Measurements from ENCODE around the gene MAP2K3. TPM values are rescaled to one million over a fixed set of nuclear protein-coding genes. Genes with fewer than 3 reads are reported as not detected.

Gene MAP2K3
- total RNA-seq, 1 donor from 2014 or later: 19.4 TPM

DNA sequence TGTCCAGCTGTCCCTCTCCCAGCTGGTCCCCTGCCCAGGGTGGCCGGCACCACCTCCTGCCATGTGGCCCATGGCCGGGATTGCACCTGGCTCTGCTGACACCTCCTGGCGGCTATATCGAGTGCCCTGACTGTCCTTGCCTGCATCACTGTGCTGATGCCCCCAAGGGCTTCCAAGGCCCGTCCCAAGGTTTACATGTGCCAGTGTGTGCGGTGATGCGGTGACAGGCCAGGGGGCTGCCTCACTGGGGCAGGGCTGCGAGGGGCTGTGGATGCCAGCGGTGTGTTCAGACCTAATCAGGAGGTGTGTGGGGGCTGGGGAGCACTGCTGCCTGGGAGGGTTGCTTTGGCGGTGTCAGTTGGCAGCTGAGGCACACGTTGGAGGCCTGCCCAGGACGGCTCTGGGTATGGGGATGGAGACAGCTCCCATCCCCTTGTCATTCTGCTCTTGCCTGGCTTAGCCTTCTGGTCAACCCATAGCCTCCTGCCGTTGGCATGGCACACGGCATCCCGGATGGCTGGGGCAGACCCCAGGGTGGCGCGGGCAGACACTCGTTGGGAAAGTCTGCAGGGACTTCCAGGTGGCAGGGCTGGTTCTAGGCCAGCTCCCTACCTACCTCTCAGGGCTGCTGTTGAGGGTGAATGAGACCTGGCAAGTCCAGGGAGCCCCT, 5.5 kb downstream of the MAP2K3 start:
- Mint-ChIP-seq H3K27ac (ENCODE audit: unreplicated experiment) (no peak overlapping the region), H3K36me3 (ENCODE audit: low read depth) (no peaks in the 10 kb centered on the region), H3K4me3 (no peak overlapping the region), H3K4me1 (peaks cover 28% of the 10 kb centered on the region), H3K9me3 (no peaks in the 10 kb centered on the region), H3K27me3 (ENCODE audit: low read depth) (no peaks in the 10 kb centered on the region)
- TF ChIP-seq, protein P1, sequence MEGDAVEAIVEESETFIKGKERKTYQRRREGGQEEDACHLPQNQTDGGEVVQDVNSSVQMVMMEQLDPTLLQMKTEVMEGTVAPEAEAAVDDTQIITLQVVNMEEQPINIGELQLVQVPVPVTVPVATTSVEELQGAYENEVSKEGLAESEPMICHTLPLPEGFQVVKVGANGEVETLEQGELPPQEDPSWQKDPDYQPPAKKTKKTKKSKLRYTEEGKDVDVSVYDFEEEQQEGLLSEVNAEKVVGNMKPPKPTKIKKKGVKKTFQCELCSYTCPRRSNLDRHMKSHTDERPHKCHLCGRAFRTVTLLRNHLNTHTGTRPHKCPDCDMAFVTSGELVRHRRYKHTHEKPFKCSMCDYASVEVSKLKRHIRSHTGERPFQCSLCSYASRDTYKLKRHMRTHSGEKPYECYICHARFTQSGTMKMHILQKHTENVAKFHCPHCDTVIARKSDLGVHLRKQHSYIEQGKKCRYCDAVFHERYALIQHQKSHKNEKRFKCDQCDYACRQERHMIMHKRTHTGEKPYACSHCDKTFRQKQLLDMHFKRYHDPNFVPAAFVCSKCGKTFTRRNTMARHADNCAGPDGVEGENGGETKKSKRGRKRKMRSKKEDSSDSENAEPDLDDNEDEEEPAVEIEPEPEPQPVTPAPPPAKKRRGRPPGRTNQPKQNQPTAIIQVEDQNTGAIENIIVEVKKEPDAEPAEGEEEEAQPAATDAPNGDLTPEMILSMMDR (conservative IDR thresholded peaks at IDR 0.05): no peak
- no peak for DNase-seq (ENCODE audit: low read depth, low spot score)

DNA sequence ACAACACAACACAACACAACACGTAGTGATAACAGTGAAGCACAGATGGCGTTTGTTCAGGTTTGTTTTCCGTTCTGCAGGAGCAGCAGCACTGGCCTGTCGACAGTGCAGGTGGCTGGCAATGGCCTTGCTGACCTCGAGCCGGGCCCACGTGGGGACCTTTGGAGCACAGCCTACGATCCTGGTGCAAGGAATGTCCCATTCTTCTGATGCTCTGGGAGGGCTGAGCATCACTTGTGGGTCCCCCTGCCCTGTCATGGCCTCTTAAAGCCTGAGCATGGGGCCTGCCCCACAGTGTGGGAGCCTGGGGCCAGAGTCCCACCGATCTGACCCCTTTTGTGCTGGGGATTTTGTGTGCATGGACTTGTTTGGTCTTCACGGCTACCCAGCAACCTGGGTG, 6.8 kb downstream of the MAP2K3 start:
- no peaks in the 10 kb centered on the region for H3K9me3 Mint-ChIP-seq

DNA sequence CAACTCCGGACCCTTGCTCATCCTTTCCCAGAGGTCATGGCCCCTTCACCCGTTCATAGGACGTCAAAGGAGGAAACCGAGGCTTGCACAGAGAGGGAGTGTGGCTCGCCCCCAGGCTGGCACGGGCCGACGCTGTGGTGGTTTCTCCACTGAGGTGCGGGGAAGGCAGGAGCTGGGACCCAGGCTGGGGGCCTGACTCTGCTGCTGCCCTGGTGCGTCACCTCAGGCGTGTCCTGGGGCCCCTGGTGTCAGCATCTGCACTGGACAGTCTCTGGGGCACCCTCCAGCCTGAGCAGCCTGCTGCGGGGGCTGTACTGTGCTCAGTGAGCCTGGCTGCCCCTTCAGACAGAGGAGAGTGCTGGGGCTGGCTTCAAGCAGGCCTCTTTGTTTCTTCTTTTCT, 7.4 kb downstream of the MAP2K3 start:
- Mint-ChIP-seq H3K4me1 (peaks cover 10% of the 10 kb centered on the region), H3K27me3 (ENCODE audit: low read depth) (no peaks in the 10 kb centered on the region), H3K36me3 (ENCODE audit: low read depth) (no peaks in the 10 kb centered on the region), H3K4me3 (no peak overlapping the region), H3K9me3 (no peaks in the 10 kb centered on the region), H3K27ac (ENCODE audit: unreplicated experiment) (no peak overlapping the region)
- TF ChIP-seq, protein P1 (conservative IDR thresholded peaks at IDR 0.05): no peak
- DNase-seq (ENCODE audit: low read depth, low spot score): no peak

More for the DNA sequence above, 6.8 kb downstream of the MAP2K3 start:
- no peaks in the 10 kb centered on the region for H3K36me3 Mint-ChIP-seq (ENCODE audit: low read depth)
- TF ChIP-seq, protein P1 (conservative IDR thresholded peaks at IDR 0.05): no peak
- H3K4me1 Mint-ChIP-seq: peaks cover 15% of the 10 kb centered on the region
- H3K4me3 Mint-ChIP-seq: no peak overlapping the region
- no peak for DNase-seq (ENCODE audit: low read depth, low spot score)
- H3K27ac Mint-ChIP-seq (ENCODE audit: unreplicated experiment): no peak overlapping the region
- no peaks in the 10 kb centered on the region for H3K27me3 Mint-ChIP-seq (ENCODE audit: low read depth)

DNA sequence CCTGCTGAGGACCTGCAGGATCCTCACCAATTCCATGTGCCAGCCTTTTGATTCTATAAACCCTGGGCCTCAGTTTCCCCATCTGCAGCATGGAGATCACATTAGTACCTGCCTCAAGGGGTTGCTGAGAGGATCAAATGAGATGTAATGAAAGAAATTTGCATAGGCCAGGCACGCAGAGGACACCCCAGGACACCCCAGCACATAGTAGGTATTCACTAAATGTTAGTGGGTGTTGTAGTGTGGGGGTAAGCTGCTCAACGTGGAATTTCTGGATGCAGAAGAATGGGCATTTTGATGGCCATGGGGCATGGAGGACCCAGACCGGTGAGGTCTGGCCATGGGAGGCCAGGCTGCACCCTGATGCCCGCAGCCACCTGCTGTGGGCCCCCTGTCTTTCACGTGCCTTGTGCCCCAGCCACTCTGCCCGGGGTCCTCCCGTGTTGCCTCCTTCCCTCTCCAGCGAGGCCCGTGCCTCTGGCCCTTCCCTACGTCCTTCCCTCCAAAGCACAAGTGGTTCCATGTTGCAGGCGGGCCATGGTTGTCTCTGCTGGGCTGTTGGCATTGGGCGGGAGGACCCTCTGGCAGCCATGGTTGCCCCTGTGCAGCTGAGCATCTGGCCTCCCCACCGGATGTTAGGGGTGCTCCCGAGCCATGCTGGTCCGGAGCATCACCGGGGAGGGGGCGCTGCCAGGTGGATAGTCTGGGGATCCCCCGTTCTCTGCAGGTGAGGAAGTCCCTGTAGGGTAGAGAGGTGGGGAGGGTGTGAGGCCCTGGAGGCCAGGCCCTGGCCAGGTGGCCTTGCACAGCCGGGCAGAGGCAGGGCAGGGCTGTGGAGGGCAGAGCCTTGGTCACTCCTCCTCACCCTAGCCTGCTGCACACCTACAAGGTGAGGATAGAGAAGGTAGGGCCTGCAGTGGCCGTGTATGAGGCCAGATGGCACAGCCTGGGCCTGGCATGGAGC, 8.6 kb downstream of the MAP2K3 start:
- no peaks in the 10 kb centered on the region for H3K9me3 Mint-ChIP-seq
- H3K27ac Mint-ChIP-seq (ENCODE audit: unreplicated experiment): no peak overlapping the region
- TF ChIP-seq, protein P1 (conservative IDR thresholded peaks at IDR 0.05): no peak
- no peaks in the 10 kb centered on the region for H3K36me3 Mint-ChIP-seq (ENCODE audit: low read depth)
- no peaks in the 10 kb centered on the region for H3K27me3 Mint-ChIP-seq (ENCODE audit: low read depth)
- no peak overlapping the region for H3K4me3 Mint-ChIP-seq
- no peak for DNase-seq (ENCODE audit: low read depth, low spot score)
- H3K4me1 Mint-ChIP-seq: peaks cover 10% of the 10 kb centered on the region

DNA sequence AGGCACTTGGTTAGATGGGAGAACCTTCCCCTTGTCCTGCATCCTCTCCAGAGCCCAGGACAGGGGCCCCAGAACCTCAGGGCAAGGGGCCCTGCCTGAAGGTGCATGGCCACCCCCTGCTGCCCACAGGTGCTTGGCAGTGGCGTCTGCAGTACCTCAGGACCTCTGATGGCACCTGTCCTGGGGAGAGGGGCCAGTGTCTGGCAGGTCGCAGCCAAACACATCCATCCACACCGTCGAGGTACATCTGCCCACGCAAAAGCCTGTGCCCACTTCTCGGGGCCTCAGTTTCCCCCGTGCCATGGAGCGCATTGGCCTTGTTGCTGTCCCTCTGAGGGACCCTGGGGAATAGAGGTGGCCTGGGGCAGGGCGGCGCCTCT, 9.3 kb downstream of the MAP2K3 start:
- H3K4me3 Mint-ChIP-seq: no peak overlapping the region
- H3K4me1 Mint-ChIP-seq: peaks cover 10% of the 10 kb centered on the region
- TF ChIP-seq, protein P1 (conservative IDR thresholded peaks at IDR 0.05): no peak
- no peaks in the 10 kb centered on the region for H3K9me3 Mint-ChIP-seq
- no peak for DNase-seq (ENCODE audit: low read depth, low spot score)
- no peak overlapping the region for H3K27ac Mint-ChIP-seq (ENCODE audit: unreplicated experiment)
- no peaks in the 10 kb centered on the region for H3K27me3 Mint-ChIP-seq (ENCODE audit: low read depth)
- H3K36me3 Mint-ChIP-seq (ENCODE audit: low read depth): no peaks in the 10 kb centered on the region
